Small intestine (tissue), 7 donors: ENCODE measurements around the gene GPS1. TPM values are rescaled to one million over a fixed set of nuclear protein-coding genes. Genes with fewer than 3 reads are reported as not detected.

Experiments used
- DNase-seq, 2 donors: peaks; one replicate each; pipeline versions ENCODE4 v3.0.0 to v3.0.0-alpha.2; 2013
- FAIRE-seq: peaks from 2 replicates; lab custom pipeline; 2012; peaks lifted over from hg19 to GRCh38; lab: Jason Lieb, UNC
- H3K27ac ChIP-seq, 3 donors: one replicate each; pipeline ENCODE4 v1.5.1; 2013; ENCODE audit warnings: low read length in 2 of 3, mild to moderate bottlenecking in 2 of 3, control low read depth in 1 of 3, inconsistent platforms in 1 of 3, low read depth in 1 of 3, moderate library complexity in 1 of 3
- H3K27me3 ChIP-seq, 3 donors: one replicate each; pipeline ENCODE4 v1.6.1; 2013; ENCODE audit warnings: low read length in 3 of 3, inconsistent platforms in 1 of 3; ENCODE audit not compliant: control insufficient read depth in 3 of 3, insufficient read depth in 3 of 3
- H3K36me3 ChIP-seq, 3 donors: one replicate each; pipeline ENCODE4 v1.6.1; 2013; ENCODE audit warnings: low read length in 3 of 3, inconsistent platforms in 1 of 3, low read depth in 1 of 3, mild to moderate bottlenecking in 1 of 3, moderate library complexity in 1 of 3; ENCODE audit not compliant: control insufficient read depth in 3 of 3, insufficient read depth in 2 of 3
- H3K4me1 ChIP-seq, 3 donors: one replicate each; pipeline ENCODE4 v1.6.1; 2013; ENCODE audit warnings: low read length in 2 of 3, inconsistent platforms in 1 of 3, low read depth in 1 of 3, mild to moderate bottlenecking in 1 of 3, moderate library complexity in 1 of 3; ENCODE audit not compliant: control insufficient read depth in 3 of 3, insufficient read depth in 2 of 3
- H3K4me3 ChIP-seq, 3 donors: one replicate each; pipeline ENCODE4 v1.5.1; 2013; ENCODE audit warnings: low read length in 3 of 3, control low read depth in 1 of 3, inconsistent platforms in 1 of 3, low read depth in 1 of 3, mild to moderate bottlenecking in 1 of 3, moderate library complexity in 1 of 3
- H3K9me3 ChIP-seq, 2 donors: one replicate each; pipeline ENCODE4 v1.6.1; 2013; ENCODE audit warnings: low read depth in 1 of 2, low read length in 1 of 2; ENCODE audit not compliant: control insufficient read depth in 2 of 2, insufficient read depth in 1 of 2
- WGBS, 3 donors: extraction: QIAGEN DNeasy Blood & Tissue Kit; methylation state at CpG; one replicate each; pipeline ENCODE4 v1.1.7; 2013; 5-methylcytosine and 5-hydroxymethylcytosine counted together
- polyA plus RNA-seq, 4 donors: library from polyadenylated mRNA; stranded (reverse) in 3 of 4; unstranded in 1 of 4; fragments of 200-250 nt in 3 of 4; fragments of 120-200 nt in 1 of 4; gene quantifications; one replicate each; pipeline versions ENCODE4 v1.2.1 to v1.2.3, GENCODE V29; 2013
- donor health status: healthy with polysubstance abuse.
- donor health status: control.
- donor health status: control.
- donor health status: Bipolar disorder and iron deficiency.
- donor health status: healthy.

Gene GPS1
- polyA plus RNA-seq, 4 donors, result 80.4 to 161 (median 120) TPM

DNA sequence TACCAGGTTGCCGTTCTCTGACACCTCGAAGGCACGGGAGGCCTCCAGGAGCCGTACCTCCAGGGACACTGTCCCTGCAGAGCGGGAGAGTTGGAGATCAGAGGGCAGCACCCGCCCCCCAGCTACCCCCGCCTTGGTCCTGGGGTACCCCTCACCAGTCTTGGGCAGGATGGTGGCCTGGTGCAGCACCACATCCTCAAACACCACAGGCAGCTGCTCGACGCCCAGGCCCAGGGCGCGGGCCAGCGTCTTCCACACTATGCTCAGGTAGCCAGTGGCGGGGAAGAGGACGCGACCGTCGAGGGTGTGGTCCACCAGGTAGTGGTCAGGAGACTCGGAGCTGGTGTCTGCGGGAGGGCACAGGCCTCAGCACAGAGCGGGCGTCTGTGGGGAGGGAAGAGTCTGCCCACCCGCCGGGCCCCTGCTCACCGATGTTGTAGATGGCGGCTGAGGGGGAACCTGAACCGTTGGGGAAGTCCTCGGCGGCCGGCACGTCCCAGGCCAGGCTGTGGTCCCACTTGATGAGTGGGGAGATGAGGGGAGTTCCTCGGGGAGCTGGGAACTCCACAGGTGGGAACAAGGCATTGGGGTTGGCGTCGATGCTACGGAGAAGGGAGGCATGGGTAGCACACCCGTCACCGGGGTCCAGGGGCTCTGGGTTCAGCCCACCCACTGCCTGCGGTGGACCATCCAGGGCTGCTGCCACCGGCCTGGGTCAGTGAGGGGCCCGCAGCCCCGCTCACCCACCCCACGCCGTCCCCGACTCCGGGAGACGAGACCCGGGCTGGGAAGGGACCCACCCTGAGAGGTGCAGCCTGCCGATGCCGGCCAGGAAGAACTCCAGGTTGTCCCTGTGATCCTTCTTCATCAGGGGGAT lies 36.5 kb downstream of the GPS1 start:
- Histone ChIP-seq H3K4me1 (no peaks in the 10 kb centered on the region), H3K27ac (no peak overlapping the region), H3K9me3 (no peaks in the 10 kb centered on the region), H3K36me3 (peaks cover 28 to 100% (median 40%) of the 10 kb centered on the region in 3 donors), H3K27me3 (no peaks in the 10 kb centered on the region), H3K4me3 (no peak overlapping the region)
- DNase-seq, result no peak
- FAIRE-seq, result no peak
- WGBS, 3 donors, result 94 to 97% (median 96%) methylated on average over 37 to 48 of the region's 48 CpGs

DNA sequence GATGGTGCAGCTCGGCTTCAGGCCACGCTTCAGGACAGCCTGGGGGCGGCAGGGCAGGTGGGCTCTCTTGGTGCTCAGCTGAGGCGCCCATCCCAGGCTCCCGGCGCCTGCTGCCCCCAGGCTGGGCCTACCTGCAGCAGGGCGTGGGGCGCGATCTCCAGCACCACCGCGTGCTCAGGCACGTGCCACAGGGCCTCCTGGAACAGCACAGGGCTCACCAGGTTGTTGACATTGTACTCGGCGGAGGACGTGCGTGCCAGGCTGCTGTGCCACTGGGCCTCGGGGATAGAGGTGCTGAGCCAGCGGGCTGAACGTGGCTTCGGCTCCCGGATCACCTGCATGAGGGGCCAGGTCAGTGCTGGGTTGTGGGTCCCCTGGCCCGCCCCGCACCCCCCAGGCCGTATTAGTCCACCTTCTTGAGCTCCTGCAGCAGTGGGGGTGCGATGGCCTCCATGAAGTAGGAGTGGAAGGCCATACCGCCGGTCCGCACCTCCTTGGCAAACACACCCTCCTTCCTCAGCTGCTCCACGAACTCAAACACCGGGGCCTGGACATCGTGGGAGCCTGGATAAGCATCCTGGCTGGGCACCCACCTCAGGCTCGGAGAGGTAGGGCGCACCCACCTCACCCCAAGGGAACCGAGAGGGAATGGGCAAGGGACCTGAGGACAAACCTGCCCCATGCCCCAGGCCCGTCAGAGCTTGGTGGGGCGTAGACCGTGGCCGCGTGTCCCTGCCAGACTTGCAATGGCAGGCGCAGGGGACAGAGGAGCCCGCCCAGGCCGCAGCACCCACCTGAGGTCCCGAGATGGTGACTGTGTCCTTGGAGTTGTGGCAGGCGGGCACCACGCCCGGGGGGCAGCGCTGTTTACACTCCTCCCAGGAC lies 37.4 kb downstream of the GPS1 start:
- Histone ChIP-seq H3K36me3 (peaks cover 28 to 99% (median 35%) of the 10 kb centered on the region in 3 donors), H3K9me3 (no peaks in the 10 kb centered on the region), H3K4me1 (no peaks in the 10 kb centered on the region), H3K27me3 (no peaks in the 10 kb centered on the region), H3K4me3 (no peak overlapping the region), H3K27ac (no peak overlapping the region)
- DNase-seq (no peak), FAIRE-seq (no peak)
- 94 to 97% (median 96%) methylated on average over 38 to 47 of the region's 47 CpGs for WGBS, 3 donors

- Histone ChIP-seq H3K27ac (no peak overlapping the region), H3K36me3 (peaks cover 28 to 96% (median 32%) of the 10 kb centered on the region in 3 donors), H3K4me3 (no peak overlapping the region), H3K27me3 (no peaks in the 10 kb centered on the region), H3K4me1 (no peaks in the 10 kb centered on the region), H3K9me3 (no peaks in the 10 kb centered on the region)
- FAIRE-seq (no peak), DNase-seq (no peak)
- WGBS, 3 donors, result 91 to 95% (median 93%) methylated on average over 27 to 29 of the region's 29 CpGs
These were observed 38.2 kb downstream of the GPS1 start for GRCh38 chr17:82089723-82090548.

DNA sequence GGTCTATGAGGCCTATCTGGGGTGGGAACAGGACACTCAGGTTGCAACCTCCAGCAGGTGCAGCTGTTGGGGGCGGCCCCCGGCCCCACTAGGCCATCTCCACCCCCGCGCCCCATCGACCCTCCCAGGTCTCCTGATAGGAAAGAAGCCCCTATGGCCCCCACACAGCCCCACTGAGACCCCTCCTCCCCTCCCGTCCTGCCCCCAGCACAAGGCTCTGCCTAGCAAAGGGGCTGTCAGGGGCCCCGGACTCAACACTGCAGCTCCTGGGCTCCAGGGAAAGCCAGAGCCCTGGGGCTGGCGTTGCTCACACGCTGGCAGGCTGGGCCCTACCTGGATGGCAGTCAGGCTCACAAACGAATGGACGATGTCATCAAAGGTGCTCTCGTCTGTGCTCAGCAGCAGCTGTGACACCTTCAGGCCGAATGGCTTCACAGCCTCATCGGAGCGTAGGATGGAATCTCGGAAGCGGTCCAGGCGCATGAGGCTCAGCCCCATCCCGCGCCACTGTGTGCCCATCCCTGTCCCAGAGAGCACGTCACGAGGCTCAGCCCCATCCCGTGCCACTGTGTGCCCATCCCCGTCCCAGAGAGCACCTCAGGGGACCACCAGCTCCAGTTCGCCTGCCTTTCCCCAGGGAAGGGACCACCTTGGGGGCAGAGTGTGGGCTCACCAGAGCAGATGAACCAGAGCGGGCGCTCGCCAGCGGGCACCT lies 39.0 kb downstream of the GPS1 start:
- no peak for DNase-seq
- Histone ChIP-seq H3K9me3 (no peaks in the 10 kb centered on the region), H3K4me1 (no peaks in the 10 kb centered on the region), H3K27ac (no peak overlapping the region), H3K4me3 (no peak overlapping the region), H3K36me3 (peaks cover 28 to 96% (median 28%) of the 10 kb centered on the region in 3 donors), H3K27me3 (no peaks in the 10 kb centered on the region)
- WGBS, 3 donors, result 94 to 95% (median 95%) methylated on average over 29 of the region's 29 CpGs
- no peak for FAIRE-seq

DNA sequence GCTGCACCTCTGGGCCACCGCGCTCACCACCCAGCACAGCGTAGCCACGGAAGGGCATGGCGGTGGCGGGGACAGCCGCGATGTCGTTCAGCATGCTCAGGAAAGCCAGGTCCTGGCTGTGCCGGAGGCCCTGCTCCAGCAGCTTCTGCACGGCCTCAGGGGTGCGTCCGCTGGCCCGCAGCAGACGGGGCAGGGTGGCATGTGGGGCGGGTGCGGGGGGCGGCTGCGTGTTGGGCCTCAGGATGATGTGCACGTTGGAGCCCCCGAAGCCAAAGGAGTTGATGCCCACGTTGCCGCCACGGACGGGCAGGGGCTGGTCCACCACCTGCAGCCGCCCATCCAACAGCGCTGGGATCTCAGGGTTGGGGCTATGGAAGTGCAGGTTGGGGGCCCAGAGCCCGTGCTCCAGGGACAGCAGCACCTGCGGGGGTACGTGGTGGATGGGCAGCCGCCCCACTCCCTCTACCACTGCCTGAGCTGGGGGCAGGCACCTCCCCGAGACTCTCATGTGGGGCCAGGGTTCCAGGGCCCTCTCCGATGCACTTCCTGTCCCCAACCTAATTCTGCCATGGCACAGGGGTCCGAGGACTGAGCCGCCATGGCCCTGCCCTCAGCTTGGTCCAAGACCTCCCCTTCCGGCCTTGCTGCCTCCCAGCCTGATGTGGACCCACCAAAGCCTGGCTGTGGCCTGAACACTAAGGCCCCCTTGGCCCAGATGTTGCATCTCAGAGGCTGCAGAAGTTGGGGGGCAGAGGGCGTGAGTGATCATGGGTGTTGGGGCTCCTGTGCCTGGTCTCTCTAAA lies 39.8 kb downstream of the GPS1 start:
- no peak overlapping the region for H3K4me3 ChIP-seq
- 96 to 97% (median 96%) methylated on average over 36 to 37 of the region's 37 CpGs for WGBS, 3 donors
- DNase-seq (no peak), FAIRE-seq (no peak)
- no peak overlapping the region for H3K27ac ChIP-seq
- H3K9me3 ChIP-seq, result no peaks in the 10 kb centered on the region
- peaks cover 22 to 96% (median 23%) of the 10 kb centered on the region in 3 donors for H3K36me3 ChIP-seq
- peaks cover 0 to 4% (median 0%) of the 10 kb centered on the region in 3 donors for H3K4me1 ChIP-seq
- no peaks in the 10 kb centered on the region for H3K27me3 ChIP-seq

DNA sequence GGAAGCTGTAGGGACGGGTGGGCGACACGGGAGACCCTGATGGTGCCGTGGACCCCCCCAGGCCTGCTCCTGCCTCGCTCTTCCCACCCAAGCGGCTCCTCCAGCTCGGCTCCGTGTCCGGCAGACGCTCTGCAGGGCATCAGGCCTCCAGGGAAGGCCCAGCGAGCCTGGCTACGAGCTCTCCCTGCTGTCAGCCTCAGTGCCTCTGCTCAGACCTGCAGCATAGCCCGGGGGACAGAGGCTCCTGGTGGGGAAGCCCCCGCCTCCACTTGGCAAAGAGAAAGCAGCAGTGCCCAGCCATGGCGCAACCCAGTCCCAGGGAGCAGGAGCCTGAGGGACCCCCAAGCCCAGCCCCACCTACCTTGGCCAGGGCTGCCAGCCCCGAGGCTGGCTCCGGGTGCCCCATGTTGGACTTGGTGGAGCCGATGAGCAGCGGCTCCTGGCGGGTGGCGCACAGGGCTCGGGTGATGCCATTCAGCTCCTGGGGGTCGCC lies 40.4 kb downstream of the GPS1 start:
- H3K9me3 ChIP-seq, result no peaks in the 10 kb centered on the region
- DNase-seq (no peak), FAIRE-seq (no peak)
- WGBS, 3 donors, result 92 to 94% (median 92%) methylated on average over 22 to 23 of the region's 23 CpGs
- H3K4me1 ChIP-seq, result peaks cover 0 to 10% (median 0%) of the 10 kb centered on the region in 3 donors
- H3K27ac ChIP-seq, result no peak overlapping the region
- no peak overlapping the region for H3K4me3 ChIP-seq
- H3K27me3 ChIP-seq, result no peaks in the 10 kb centered on the region
- peaks cover 21 to 94% (median 21%) of the 10 kb centered on the region in 3 donors for H3K36me3 ChIP-seq

GRCh38 chr17:82092628-82092994 lies 40.9 kb downstream of the GPS1 start:
- peaks cover 16 to 89% (median 21%) of the 10 kb centered on the region in 3 donors for H3K36me3 ChIP-seq
- H3K9me3 ChIP-seq, result no peaks in the 10 kb centered on the region
- H3K4me1 ChIP-seq, result peaks cover 0 to 10% (median 0%) of the 10 kb centered on the region in 3 donors
- H3K4me3 ChIP-seq, result no peak overlapping the region
- FAIRE-seq (no peak), DNase-seq (no peak)
- H3K27me3 ChIP-seq, result no peaks in the 10 kb centered on the region
- H3K27ac ChIP-seq, result no peak overlapping the region
- 96 to 97% (median 96%) methylated on average over 12 to 20 of the region's 20 CpGs for WGBS, 3 donors
